ENCODE data around the gene LMAN2. TPM values are rescaled to one million over a fixed set of nuclear protein-coding genes. Genes with fewer than 3 reads are reported as not detected.

LMAN2 gene
- total RNA-seq, 4 donors from 2014 or later: 236 to 322 (median 293) TPM

- intact Hi-C loops (cut with DNase I; ENCODE audit: low total_unique reads): no loop called here
- no peak for TF ChIP-seq EP300 (IDR thresholded peaks at IDR 0.05; ENCODE audit: low read depth)
- TF ChIP-seq POLR2AphosphoS5 (IDR thresholded peaks at IDR 0.05): no peak
- no peak for TF ChIP-seq CTCF (IDR thresholded peaks at IDR 0.05)
- no peak for TF ChIP-seq POLR2A (IDR thresholded peaks at IDR 0.05)
- Histone ChIP-seq H3K36me3 (peaks cover 0 to 2% (median 0%) of the 10 kb centered on the region in 4 donors), H3K27ac (peak overlapping the region in 1 of 4 donors; percentile 37), H3K9me3 (no peaks in the 10 kb centered on the region), H3K4me3 (no peak overlapping the region), H3K27me3 (no peaks in the 10 kb centered on the region), H3K4me1 (peaks cover 0 to 13% (median 5%) of the 10 kb centered on the region in 4 donors)
- WGBS, 2 donors (ENCODE audit: low coverage in 1 of 2): 84 to 87% methylated on average over 9 to 28 of the region's 28 CpGs
- no peak for DNase-seq
- in situ Hi-C loops (cut with MboI; ENCODE audit: low pct_ligation_motif_present in 1 of 4, low pct_unique_long_range_greater_than_20kb in 1 of 4, low sequenced_read_pairs in 3 of 4): no loop called here
Measured at GRCh38 chr5:177327539-177328522, 23.6 kb downstream of the LMAN2 start.

- Histone ChIP-seq H3K4me3 (no peak overlapping the region), H3K9me3 (no peaks in the 10 kb centered on the region), H3K27me3 (no peaks in the 10 kb centered on the region), H3K4me1 (peaks cover 0 to 13% (median 5%) of the 10 kb centered on the region in 4 donors), H3K36me3 (no peaks in the 10 kb centered on the region), H3K27ac (peak overlapping the region in 3 of 4 donors; percentile 5 to 42 (median 28))
- TF ChIP-seq POLR2AphosphoS5 (IDR thresholded peaks at IDR 0.05) (no peak), EP300 (IDR thresholded peaks at IDR 0.05; ENCODE audit: low read depth) (no peak), CTCF (IDR thresholded peaks at IDR 0.05) (no peak), POLR2A (IDR thresholded peaks at IDR 0.05) (no peak)
- intact Hi-C loops (cut with DNase I; ENCODE audit: low total_unique reads) (no loop called here), in situ Hi-C loops (cut with MboI; ENCODE audit: low pct_ligation_motif_present in 1 of 4, low pct_unique_long_range_greater_than_20kb in 1 of 4, low sequenced_read_pairs in 3 of 4) (no loop called here)
- 50% methylated on average over 1 of the region's 1 CpG; no CpG with 5 or more reads in 1 of the 2 donors for WGBS, 2 donors (ENCODE audit: low coverage in 1 of 2)
- no peak for DNase-seq
Measured at GRCh38 chr5:177325868-177326381, 25.5 kb downstream of the LMAN2 start.

GRCh38 chr5:177320879-177321278 is 30.6 kb downstream of the LMAN2 start:
- intact Hi-C loops (cut with DNase I; ENCODE audit: low total_unique reads): no loop called here
- WGBS, 2 donors (ENCODE audit: low coverage in 1 of 2): 85% methylated on average over 7 of the region's 7 CpGs; no CpG with 5 or more reads in 1 of the 2 donors
- Histone ChIP-seq H3K27ac (no peak overlapping the region), H3K4me3 (no peak overlapping the region), H3K9me3 (no peaks in the 10 kb centered on the region), H3K4me1 (peaks cover 0 to 9% (median 4%) of the 10 kb centered on the region in 4 donors), H3K27me3 (no peaks in the 10 kb centered on the region), H3K36me3 (no peaks in the 10 kb centered on the region)
- TF ChIP-seq POLR2AphosphoS5 (IDR thresholded peaks at IDR 0.05) (no peak), CTCF (IDR thresholded peaks at IDR 0.05) (no peak), POLR2A (IDR thresholded peaks at IDR 0.05) (no peak), EP300 (IDR thresholded peaks at IDR 0.05; ENCODE audit: low read depth) (no peak)
- no peak for DNase-seq
- in situ Hi-C loops (cut with MboI; ENCODE audit: low pct_ligation_motif_present in 1 of 4, low pct_unique_long_range_greater_than_20kb in 1 of 4, low sequenced_read_pairs in 3 of 4): loop anchor here in 1 of 4 donors (25.0 kb wide), 1 partner anchor 141 kb away; the partner anchor contains the start of gene DBN1

Measured in transverse colon (tissue), 4 donors.